Measurements from ENCODE around the gene TSPAN18.

DNA sequence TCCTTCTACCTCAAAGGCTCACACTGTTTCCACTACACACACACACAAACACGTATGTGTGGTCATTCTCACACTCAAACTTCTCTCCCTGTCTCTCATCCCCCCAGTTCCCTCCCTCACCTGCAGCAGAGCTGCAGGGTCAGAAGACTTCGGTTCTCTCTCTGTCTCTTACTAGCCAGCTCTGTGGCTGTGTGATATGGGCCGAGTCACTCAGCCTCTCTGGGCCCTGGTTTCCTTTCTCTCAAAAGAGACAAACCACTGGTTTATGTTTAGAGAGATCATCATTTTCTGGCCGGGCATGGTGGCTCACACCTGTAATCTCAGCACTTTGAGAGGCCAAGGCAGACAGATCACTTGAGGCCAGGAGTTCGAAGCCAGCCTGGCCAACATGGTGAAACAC lies 21.1 kb downstream of the TSPAN18 start:
- TF ChIP-seq ZNF274 (IDR thresholded peaks at IDR 0.05; ENCODE audit: low read depth, low read length) (no peak), YY1 (IDR thresholded peaks at IDR 0.05; ENCODE audit: insufficient read depth, insufficient read length) (no peak)
